HEK293 (cell line): Measurements from ENCODE around the gene LINS1.

Experiments used
- CTCF ChIP-seq: fragments of 450-650 bp; formaldehyde crosslinking; IDR thresholded peaks from 2 replicates; pipeline ENCODE4 v1.5.1; 2016; ENCODE audit warnings: missing biosample characterization, missing genetic modification characterization
- MYNN ChIP-seq: fragments of 450-650 bp; formaldehyde crosslinking; IDR thresholded peaks from 2 replicates; pipeline ENCODE4 v1.5.1; 2016; ENCODE audit warnings: missing biosample characterization, missing genetic modification characterization, borderline replicate concordance
- TCF7L2 ChIP-seq: IDR thresholded peaks from 2 replicates; pipeline ENCODE4 v1.6.1; 2011; ENCODE audit warnings: low read depth, mild to moderate bottlenecking, inconsistent platforms, low read length, moderate library complexity, borderline replicate concordance
- ZFP3 ChIP-seq: fragments of 450-650 bp; formaldehyde crosslinking; IDR thresholded peaks from 2 replicates; pipeline ENCODE4 v1.5.1; 2016; ENCODE audit warnings: low read depth, missing biosample characterization, missing genetic modification characterization
- ZNF133 ChIP-seq: fragments of 450-650 bp; formaldehyde crosslinking; IDR thresholded peaks from 2 replicates; pipeline ENCODE4 v1.5.1; 2016; ENCODE audit warnings: missing biosample characterization, missing genetic modification characterization
- ZNF155 ChIP-seq: fragments of 450-650 bp; formaldehyde crosslinking; IDR thresholded peaks from 2 replicates; pipeline ENCODE4 v1.5.1; 2016; ENCODE audit warnings: missing biosample characterization, missing genetic modification characterization
- ZNF239 ChIP-seq: fragments of 450-650 bp; formaldehyde crosslinking; IDR thresholded peaks from 2 replicates; pipeline ENCODE4 v1.5.1; 2016; ENCODE audit warnings: missing biosample characterization, missing genetic modification characterization
- ZNF24 ChIP-seq: fragments of 450-650 bp; formaldehyde crosslinking; IDR thresholded peaks from 2 replicates; pipeline ENCODE4 v1.5.1; 2016; ENCODE audit warnings: missing biosample characterization, missing genetic modification characterization
- ZNF398 ChIP-seq: fragments of 450-650 bp; formaldehyde crosslinking; IDR thresholded peaks from 2 replicates; pipeline ENCODE4 v1.5.1; 2017; ENCODE audit warnings: missing biosample characterization, missing genetic modification characterization
- ZNF426 ChIP-seq: fragments of 450-650 bp; formaldehyde crosslinking; IDR thresholded peaks from 2 replicates; pipeline ENCODE4 v1.5.1; 2017; ENCODE audit warnings: missing biosample characterization, missing genetic modification characterization, mild to moderate bottlenecking, inconsistent platforms, moderate library complexity
- ZNF501 ChIP-seq: fragments of 450-650 bp; formaldehyde crosslinking; IDR thresholded peaks from 2 replicates; pipeline ENCODE4 v1.5.1; 2016; ENCODE audit warnings: missing biosample characterization, missing genetic modification characterization
- ZNF560 ChIP-seq: fragments of 450-650 bp; formaldehyde crosslinking; IDR thresholded peaks from 2 replicates; pipeline ENCODE4 v1.5.1; 2017; ENCODE audit warnings: missing biosample characterization, missing genetic modification characterization, borderline replicate concordance
- ZSCAN23 ChIP-seq: fragments of 450-650 bp; formaldehyde crosslinking; IDR thresholded peaks from 2 replicates; pipeline ENCODE4 v1.5.1; 2016; ENCODE audit warnings: missing biosample characterization, missing genetic modification characterization

- TF ChIP-seq ZNF24 (no peak), ZNF560 (tag by site-specific recombination) (no peak), ZSCAN23 (tag by site-specific recombination) (no peak), ZFP3 (tag by site-specific recombination) (no peak), ZNF155 (tag by site-specific recombination) (no peak), CTCF (tag by site-specific recombination) (no peak), ZNF239 (no peak), ZNF133 (tag by site-specific recombination) (no peak), ZNF501 (no peak), ZNF426 (tag by site-specific recombination) (no peak), TCF7L2 (no peak), MYNN (tag by site-specific recombination) (no peak), ZNF398 (tag by site-specific recombination) (no peak)
Measured at GRCh38 chr15:100536733-100537132, 65.3 kb downstream of the LINS1 start.
